ENCODE results near the gene C1orf21.

C1orf21 gene

GRCh38 chr1:184416946-184417345 lies 30.1 kb downstream of the C1orf21 start:
- no peak for DNase-seq (ENCODE audit: low spot score)

DNA sequence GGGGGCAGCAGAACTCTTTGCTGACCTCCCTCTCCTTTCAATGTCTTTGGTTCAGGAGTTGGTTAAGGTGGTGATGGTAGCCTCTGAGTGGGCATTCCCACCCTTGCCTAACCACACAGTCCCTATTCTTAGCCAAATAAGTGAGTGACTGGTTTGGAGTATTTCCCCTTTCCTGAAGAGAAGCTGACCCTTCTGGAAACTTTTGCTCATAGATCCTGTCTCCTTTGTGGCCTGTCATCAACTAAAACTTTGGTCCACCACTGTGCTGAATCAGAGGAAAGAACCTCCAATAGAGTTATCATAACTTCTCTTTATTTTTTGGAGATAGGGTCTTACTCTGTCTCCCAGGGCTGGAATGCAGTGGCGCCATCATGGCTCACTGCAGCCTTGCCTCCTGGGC lies 31.1 kb downstream of the C1orf21 start:
- DNase-seq (ENCODE audit: low spot score), result no peak

DNA sequence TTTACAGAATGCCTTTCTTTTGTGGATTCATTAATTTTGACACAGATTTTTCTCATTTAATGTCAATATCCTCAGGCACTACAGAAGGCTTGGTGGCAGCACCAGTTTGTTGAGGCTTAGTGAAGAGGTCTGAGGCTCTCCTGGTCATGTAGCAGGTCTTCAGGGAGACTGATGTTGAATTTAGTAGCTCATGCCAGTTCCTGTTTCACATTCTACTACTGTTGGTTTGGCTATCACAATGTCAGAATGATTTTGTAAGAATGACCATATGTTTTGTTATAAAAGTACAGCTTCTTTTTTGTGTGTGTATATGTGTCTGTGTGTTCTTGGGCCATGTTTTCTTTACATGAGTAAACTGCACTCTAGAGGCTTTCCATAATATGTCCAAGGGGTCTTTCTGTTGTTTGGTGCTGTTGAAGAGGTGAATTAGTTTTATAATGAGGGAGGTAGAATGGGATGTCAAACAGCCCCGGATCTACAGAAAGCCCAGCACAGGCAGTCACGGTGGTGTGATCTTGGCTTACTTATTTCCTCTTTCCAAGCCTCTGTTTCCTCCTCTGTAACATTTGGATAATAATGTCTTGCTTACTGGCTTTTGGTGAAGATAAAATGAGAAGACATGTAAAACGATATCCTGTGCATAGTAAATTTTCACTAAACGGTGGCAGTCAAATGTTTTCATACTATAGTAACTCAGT lies 32.0 kb downstream of the C1orf21 start:
- no peak for DNase-seq (ENCODE audit: low spot score)

DNA sequence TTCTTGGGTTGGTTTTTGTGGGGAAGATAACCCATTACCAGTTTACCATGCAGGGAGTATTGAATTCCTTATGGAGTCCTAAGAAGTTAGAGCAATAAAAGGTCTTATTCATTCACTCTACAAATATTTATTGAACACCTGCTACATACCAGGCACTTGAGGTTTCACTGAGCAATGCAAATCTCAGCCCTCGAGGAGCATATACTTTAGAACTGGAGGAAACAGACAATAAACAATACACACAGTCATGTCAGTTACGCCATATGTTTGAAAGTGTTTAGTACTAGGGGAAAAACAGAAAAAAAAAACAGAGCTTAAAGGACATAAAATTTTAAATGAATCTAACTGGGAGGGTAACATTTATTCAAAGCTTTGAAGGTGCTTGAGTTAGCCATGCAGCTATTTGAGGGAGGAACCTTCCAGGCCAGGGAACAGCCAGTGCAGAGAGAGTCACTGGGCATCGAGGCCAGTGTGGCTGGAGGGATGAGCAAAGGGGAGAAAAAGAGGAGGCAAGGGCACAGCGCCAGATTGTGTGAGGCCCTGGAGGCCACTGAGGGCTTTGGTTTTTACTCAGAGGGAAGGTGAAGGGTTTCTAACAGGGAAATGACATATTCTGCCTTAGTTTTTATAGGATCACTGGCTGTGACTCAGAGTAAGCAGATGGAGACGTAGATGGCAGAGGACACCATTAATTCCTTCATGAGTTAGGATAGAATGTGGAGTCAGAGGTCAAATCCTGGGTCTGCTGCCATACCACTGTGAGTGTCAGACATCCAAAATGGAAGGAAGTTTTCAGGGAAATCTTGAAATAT lies 32.7 kb downstream of the C1orf21 start:
- DNase-seq (ENCODE audit: low spot score), result no peak

- DNase-seq (ENCODE audit: low spot score), result no peak
Measured at GRCh38 chr1:184422490-184423233, 35.8 kb downstream of the C1orf21 start.

DNA sequence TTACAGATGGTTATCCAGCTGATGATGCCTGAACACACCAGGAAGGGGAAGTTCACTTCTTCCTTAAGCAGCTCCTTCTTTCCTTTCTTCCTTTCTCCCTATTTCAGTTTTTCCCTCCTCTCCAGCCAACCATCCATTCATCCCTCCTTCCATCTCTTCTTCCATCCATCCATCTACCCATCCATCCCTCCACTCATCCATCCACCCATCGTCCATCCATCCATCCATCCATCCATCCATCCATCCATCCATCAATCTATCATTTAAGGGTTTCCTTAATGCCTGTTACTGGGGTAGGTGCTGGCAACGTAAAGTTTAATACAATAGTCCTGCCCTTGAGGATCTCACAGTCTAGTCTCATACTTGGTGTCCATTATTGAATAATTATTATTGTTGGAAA lies 36.8 kb downstream of the C1orf21 start:
- no peak for DNase-seq (ENCODE audit: low spot score)

DNA sequence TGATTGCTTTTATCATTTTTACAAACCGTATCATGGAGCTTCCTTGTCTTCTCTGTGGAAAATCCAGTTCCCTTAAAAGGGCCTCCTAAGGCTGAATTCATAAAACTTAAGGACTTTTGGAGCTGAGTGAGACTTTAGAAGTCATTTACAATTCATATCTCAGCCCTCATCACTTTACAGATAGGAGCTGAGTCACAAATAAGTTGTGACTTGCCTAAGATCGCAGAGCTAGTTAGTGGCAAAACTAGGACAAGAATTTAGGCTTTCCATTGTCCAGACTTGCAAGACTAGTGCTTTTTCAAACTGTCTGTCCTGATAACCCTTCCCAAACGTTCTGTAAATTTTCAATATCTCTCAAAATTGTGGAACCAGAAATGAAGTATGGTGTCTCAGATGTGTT lies 37.3 kb downstream of the C1orf21 start:
- DNase-seq (ENCODE audit: low spot score), result no peak

DNA sequence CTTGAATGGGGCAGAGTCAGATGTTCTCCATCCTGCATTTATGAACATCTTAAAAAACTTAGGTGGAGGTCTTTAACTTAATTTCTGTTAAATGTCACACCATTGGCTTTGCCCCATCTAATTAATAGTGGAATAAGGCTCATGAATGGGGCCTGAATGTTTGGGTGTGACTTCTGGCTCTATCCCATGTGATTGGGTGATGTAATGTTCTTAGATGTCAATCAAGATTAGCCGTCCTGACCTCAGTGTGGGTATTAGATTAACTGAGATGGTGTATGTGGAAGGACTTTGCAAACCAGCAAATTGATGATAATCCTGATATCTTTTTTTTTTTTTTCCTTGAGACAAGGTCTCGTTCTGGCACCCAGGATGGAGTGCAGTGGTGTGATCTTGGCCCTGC lies 38.1 kb downstream of the C1orf21 start:
- DNase-seq (ENCODE audit: low spot score), result no peak

DNA sequence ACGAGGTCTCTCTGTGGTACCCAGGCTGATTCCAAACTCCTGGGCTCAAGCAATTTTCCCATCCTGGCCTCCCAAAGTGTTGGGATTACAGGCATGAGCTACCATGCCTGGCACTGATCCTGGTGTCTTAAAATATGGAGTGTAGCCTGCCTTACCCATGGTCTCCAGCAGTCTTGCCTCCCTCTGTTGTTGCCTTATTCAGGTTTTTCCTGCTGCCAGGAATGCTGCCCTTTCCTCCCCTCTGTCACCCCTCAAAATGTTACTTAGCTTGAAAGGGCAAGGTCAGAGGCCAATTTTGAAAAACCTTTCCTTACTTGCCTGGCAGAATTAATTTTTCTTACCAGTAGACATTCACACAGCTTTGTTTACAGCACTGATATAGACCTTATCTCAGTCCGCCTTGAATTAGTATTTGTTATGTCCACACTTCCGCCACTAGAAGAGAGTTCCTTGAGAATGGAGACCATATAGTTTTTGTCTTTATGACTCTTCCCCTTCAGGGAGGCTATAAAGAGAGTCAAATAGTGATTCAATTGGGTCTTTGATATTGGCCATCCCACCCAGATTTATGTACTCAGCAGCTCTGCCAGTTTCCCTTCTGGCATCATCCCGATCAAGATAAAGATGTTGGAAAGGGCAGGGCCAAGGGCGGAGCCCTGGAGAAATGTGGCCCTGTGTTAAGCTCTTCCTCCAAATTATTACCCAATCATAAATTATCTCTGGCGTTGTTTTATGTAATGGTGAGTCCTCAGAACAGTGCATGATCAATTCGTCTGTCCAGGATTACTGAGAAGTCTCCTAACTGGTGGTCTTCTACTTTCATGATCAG lies 38.8 kb downstream of the C1orf21 start:
- no peak for DNase-seq (ENCODE audit: low spot score)

- DNase-seq (ENCODE audit: low spot score), result no peak
Measured at GRCh38 chr1:184426278-184426674, 39.4 kb downstream of the C1orf21 start.

GRCh38 chr1:184427722-184428121 lies 40.9 kb downstream of the C1orf21 start:
- no peak for DNase-seq (ENCODE audit: low spot score)

DNA sequence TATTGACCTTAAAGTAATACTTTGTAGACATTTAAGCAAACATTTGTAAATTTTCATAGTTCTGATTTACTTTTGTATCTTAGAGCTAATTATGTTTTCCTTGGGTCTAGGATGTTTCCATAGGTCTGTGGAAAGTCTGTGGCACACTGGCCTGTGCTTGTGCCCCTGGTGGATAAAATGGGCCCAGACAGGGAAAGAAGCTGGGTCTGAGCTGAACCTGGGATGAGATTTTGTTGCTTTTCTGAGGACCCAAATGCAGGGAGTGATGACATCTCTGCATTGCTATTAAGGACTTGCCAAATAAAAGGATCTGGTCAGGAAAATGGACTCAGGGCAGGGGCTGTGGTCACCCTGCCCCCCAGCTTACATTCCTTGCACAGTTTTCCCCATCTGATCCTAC lies 41.8 kb downstream of the C1orf21 start:
- no peak for DNase-seq (ENCODE audit: low spot score)

- DNase-seq (ENCODE audit: low spot score), result no peak
Measured at GRCh38 chr1:184429335-184429734, 42.5 kb downstream of the C1orf21 start.

GRCh38 chr1:184433956-184434502 lies 47.2 kb downstream of the C1orf21 start:
- DNase-seq (ENCODE audit: low spot score), result no peak

- DNase-seq (ENCODE audit: low spot score), result no peak
Measured at GRCh38 chr1:184437291-184437690, 50.5 kb downstream of the C1orf21 start.

GRCh38 chr1:184438363-184438762 lies 51.5 kb downstream of the C1orf21 start:
- no peak for DNase-seq (ENCODE audit: low spot score)

DNA sequence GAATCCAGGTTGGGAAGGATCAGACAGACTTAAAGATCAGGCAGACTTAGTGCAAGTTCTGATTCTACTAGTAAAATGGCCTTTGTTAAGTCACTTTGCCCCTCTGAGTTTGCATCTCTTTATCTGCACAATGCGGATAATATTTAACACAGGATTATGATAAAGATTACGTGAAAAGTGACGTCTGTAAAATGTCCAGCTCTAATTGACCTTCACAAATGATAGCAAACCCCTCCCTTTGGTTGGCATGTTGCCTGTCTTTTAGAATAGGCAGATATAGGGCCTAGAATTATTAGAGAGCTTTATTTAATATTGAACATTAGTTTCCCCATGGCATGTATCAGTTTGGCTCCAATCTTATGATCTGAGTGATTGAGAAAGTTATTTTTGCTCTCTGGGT lies 55.4 kb downstream of the C1orf21 start:
- DNase-seq (ENCODE audit: low spot score), result no peak

GRCh38 chr1:184443201-184443600 lies 56.4 kb downstream of the C1orf21 start:
- no peak for DNase-seq (ENCODE audit: low spot score)

- DNase-seq (ENCODE audit: low spot score), result no peak
Measured at GRCh38 chr1:184443624-184444023, 56.8 kb downstream of the C1orf21 start.

GRCh38 chr1:184445997-184446396 lies 59.2 kb downstream of the C1orf21 start:
- no peak for DNase-seq (ENCODE audit: low spot score)

DNA sequence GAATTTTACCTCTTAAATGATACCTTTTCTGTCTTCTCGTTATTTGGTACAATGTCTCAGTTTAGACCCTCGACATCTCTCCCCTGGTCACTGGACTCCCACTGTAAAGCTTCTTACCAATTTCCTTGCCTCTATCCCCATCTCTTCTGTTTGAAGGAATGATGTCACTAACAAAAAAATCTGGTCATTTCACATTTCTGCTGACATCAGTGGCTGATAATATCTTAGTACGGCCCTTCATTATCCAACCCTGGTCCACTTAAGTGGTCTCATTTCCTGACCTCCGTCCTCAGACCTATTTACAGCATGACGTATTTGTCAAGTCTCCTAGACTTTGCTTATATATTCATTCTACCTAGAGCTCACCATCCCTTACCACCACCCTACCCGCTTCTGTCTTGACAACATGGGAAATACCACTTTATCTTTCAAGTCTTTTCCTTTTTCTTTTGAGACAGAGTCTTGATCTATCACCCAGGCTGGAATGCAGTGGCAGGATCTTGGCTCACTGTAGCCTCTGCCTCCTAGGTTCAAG lies 60.9 kb downstream of the C1orf21 start:
- no peak for DNase-seq (ENCODE audit: low spot score)

All from AG08396 (cell line).